8988T (cell line): ENCODE measurements around the gene TIE1.

Experiments
- DNase-seq: peaks from one replicate; pipeline ENCODE4 v3.0.0; 2011

Gene TIE1

GRCh38 chr1:43293896-43294760 is 6.7 kb upstream of the TIE1 start:
- DNase-seq, result no peak

GRCh38 chr1:43294761-43295160 is 6.0 kb upstream of the TIE1 start:
- no peak for DNase-seq

- DNase-seq, result no peak
Observed at GRCh38 chr1:43296207-43296606, 4.6 kb upstream of the TIE1 start.

GRCh38 chr1:43298055-43298454 is 2.7 kb upstream of the TIE1 start:
- no peak for DNase-seq

GRCh38 chr1:43299101-43299500 is 1.7 kb upstream of the TIE1 start:
- no peak for DNase-seq

GRCh38 chr1:43302201-43302600 is 1.4 kb downstream of the TIE1 start:
- DNase-seq, result no peak

- no peak for DNase-seq
Observed at GRCh38 chr1:43302721-43303470, 2.1 kb downstream of the TIE1 start.

GRCh38 chr1:43303471-43304313 is 2.9 kb downstream of the TIE1 start:
- no peak for DNase-seq

GRCh38 chr1:43304314-43304681 is 3.5 kb downstream of the TIE1 start:
- DNase-seq, result no peak

- no peak for DNase-seq
Observed at GRCh38 chr1:43304771-43305300, 4.1 kb downstream of the TIE1 start.

- no peak for DNase-seq
Observed at GRCh38 chr1:43305461-43305860, 4.7 kb downstream of the TIE1 start.

GRCh38 chr1:43305926-43306687 is 5.3 kb downstream of the TIE1 start:
- DNase-seq, result no peak

- DNase-seq, result no peak
Observed at GRCh38 chr1:43306688-43307457, 6.1 kb downstream of the TIE1 start.

GRCh38 chr1:43307458-43308158 is 6.8 kb downstream of the TIE1 start:
- DNase-seq, result no peak

GRCh38 chr1:43308635-43309404 is 8.0 kb downstream of the TIE1 start:
- no peak for DNase-seq

GRCh38 chr1:43309405-43310025 is 8.7 kb downstream of the TIE1 start:
- DNase-seq, result no peak

GRCh38 chr1:43311521-43311920 is 10.7 kb downstream of the TIE1 start:
- no peak for DNase-seq

- no peak for DNase-seq
Observed at GRCh38 chr1:43312212-43312623, 11.4 kb downstream of the TIE1 start.
